PC-9 (cell line): Measurements from ENCODE around the gene INTS11.

Experiments used
- EZH2 ChIP-seq: fragments of 200-600 bp; sonication (generic); IDR thresholded peaks from 2 replicates; pipeline ENCODE4 v1.8.0; 2017; ENCODE audit warnings: antibody characterized with exemption, low read depth
- TF ChIP-seq, protein P1 (sequence below): fragments of 200-600 bp; sonication (generic); conservative IDR thresholded peaks from 2 replicates; pipeline ENCODE4 v1.6.1; 2017; ENCODE audit warnings: mixed run types, antibody characterized with exemption, mild to moderate bottlenecking, moderate library complexity

DNA sequence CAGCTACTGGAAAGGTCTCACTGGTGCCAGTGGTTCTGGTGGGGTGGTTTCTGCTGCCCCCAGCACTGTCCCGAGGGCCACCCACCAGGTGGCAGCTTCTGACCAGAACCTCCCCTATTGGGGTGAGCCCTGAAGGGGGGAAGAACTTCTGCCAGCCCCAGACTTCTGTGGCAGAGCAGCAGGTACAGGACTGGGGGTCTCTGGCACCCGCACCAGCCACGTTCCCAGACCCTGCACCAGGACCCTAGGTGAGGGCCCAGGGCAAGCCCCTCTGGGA lies 14.4 kb downstream of the INTS11 start:
- TF ChIP-seq EZH2, result no peak
- TF ChIP-seq, protein P1, sequence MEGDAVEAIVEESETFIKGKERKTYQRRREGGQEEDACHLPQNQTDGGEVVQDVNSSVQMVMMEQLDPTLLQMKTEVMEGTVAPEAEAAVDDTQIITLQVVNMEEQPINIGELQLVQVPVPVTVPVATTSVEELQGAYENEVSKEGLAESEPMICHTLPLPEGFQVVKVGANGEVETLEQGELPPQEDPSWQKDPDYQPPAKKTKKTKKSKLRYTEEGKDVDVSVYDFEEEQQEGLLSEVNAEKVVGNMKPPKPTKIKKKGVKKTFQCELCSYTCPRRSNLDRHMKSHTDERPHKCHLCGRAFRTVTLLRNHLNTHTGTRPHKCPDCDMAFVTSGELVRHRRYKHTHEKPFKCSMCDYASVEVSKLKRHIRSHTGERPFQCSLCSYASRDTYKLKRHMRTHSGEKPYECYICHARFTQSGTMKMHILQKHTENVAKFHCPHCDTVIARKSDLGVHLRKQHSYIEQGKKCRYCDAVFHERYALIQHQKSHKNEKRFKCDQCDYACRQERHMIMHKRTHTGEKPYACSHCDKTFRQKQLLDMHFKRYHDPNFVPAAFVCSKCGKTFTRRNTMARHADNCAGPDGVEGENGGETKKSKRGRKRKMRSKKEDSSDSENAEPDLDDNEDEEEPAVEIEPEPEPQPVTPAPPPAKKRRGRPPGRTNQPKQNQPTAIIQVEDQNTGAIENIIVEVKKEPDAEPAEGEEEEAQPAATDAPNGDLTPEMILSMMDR, result no peak
